ENCODE measurements around the gene DDB1. TPM values are rescaled to one million over a fixed set of nuclear protein-coding genes. Genes with fewer than 3 reads are reported as not detected.

Gene DDB1
- total and polyA plus RNA-seq, 2 of the 4 experiments (the other 2 are of a cell fraction) = 221 to 412 TPM

- Histone ChIP-seq H2AK9ac (replicated peaks; ENCODE audit: low read depth, low read length, poor library complexity) (no peak overlapping the region), H3K36me3 (ENCODE audit: control insufficient read depth, insufficient read depth, low read length) (no peaks in the 10 kb centered on the region), H3K4me3 (ENCODE audit: insufficient read depth, low read depth, low read length) (no peak overlapping the region), H3K9me1 (ENCODE audit: insufficient read depth, low read length) (no peaks in the 10 kb centered on the region; the same call in 1 of the 2 replicates), H4K5ac (ENCODE audit: low read depth, low read length) (no peak overlapping the region), H2BK5ac (ENCODE audit: low read depth, low read length, poor library complexity, severe bottlenecking) (no peak overlapping the region), H2BK20ac (ENCODE audit: low read depth, low read length) (no peak overlapping the region), H3K4me2 (ENCODE audit: low read depth, low read length) (no peak overlapping the region), H3K23ac (ENCODE audit: low read depth, low read length) (no peak overlapping the region), H3K14ac (replicated peaks; ENCODE audit: low read depth, low read length) (no peak overlapping the region), H3K27ac (ENCODE audit: insufficient read depth, low read length) (no peak overlapping the region), H3K18ac (ENCODE audit: low read depth, low read length) (no peak overlapping the region), H2AK5ac (ENCODE audit: low read depth, low read length) (no peak overlapping the region), H4K8ac (ENCODE audit: low read depth in 2 of 2, low read length in 2 of 2) (no peak overlapping the region), H3K9ac (ENCODE audit: low read depth, low read length) (no peak overlapping the region), H3K79me1 (ENCODE audit: low read depth in 1 of 2, low read length in 2 of 2) (no peaks in the 10 kb centered on the region), H3K27me3 (ENCODE audit: control insufficient read depth, insufficient read depth, low read length) (no peaks in the 10 kb centered on the region), H2BK120ac (ENCODE audit: low read depth, low read length) (no peak overlapping the region), H2BK15ac (ENCODE audit: low read depth, low read length) (no peak overlapping the region), H3K9me3 (ENCODE audit: control insufficient read depth, insufficient read depth, low read length) (no peaks in the 10 kb centered on the region), H3K4ac (ENCODE audit: low read depth, low read length) (no peak overlapping the region), H4K91ac (ENCODE audit: insufficient read depth, low read depth, low read length) (no peak overlapping the region), H4K20me1 (ENCODE audit: insufficient read depth, low read length) (no peaks in the 10 kb centered on the region), H3K4me1 (ENCODE audit: control insufficient read depth, insufficient read depth, low read length) (peaks cover 2% of the 10 kb centered on the region), H3K56ac (ENCODE audit: extremely low read depth, insufficient read depth, low read length) (no peak overlapping the region), H2AFZ (replicated peaks; ENCODE audit: low read length, poor library complexity) (no peak overlapping the region)
- WGBS, 2 experiments (ENCODE audit: extremely low coverage in 2 of 2, insufficient read length in 1 of 2) = no CpG with 5 or more reads among the region's 4 CpGs
- intact Hi-C loops (cut with micrococcal nuclease) (no loop called here), dilution Hi-C loops (cut with HindIII; ENCODE audit: low sequenced_read_pairs, unreplicated experiment) (no loop called here), in situ Hi-C loops (cut with MboI; ENCODE audit: low sequenced_read_pairs) (no loop called here)
- no peak for TF ChIP-seq CHD1 (IDR thresholded peaks at IDR 0.05; ENCODE audit: low read depth, low read length)
- no peak for TF ChIP-seq RCOR1 (IDR thresholded peaks at IDR 0.05; ENCODE audit: insufficient replicate concordance, low read length)
- TF ChIP-seq BHLHE40 (IDR thresholded peaks at IDR 0.05; ENCODE audit: low read depth, low read length) = no peak
- no peak for TF ChIP-seq MAZ (IDR thresholded peaks at IDR 0.05; ENCODE audit: borderline replicate concordance, low read depth, low read length)
- no TSS peak for BruUV-seq (replicated peaks)
- ChIA-PET CTCF (interaction anchor here (0.6 kb wide), 1 partner anchor 13 kb away, joined by 3 read pairs; no protein-coding TSS in a partner anchor), POLR2A (ENCODE audit: unreplicated experiment) (no interaction called here)
- ATAC-seq (ENCODE audit: low read depth) = no peak; the same call in 1 of the 2 replicates
- no peak for DNase-seq
Measured at GRCh38 chr11:61266602-61267001, 66.3 kb downstream of the DDB1 start.
